WTC11 (cell line): ENCODE measurements around the gene MORF4L2. TPM values are rescaled to one million over a fixed set of nuclear protein-coding genes. Genes with fewer than 3 reads are reported as not detected.

Experiments
- total RNA-seq: library from RNA; stranded (reverse); gene quantifications from 3 replicates; pipeline ENCODE4 v1.2.3, GENCODE V29; 2021

The MORF4L2 gene
- total RNA-seq, 1 experiment from 2014 or later: 355 TPM

Other genes starting within 250 kb of the MORF4L2 start
- 0.17 to 0.48 TPM (median 0.23 TPM) in 3 replicates for gene RAB40A, start 167.2 kb downstream of the MORF4L2 start, total RNA-seq
- 46.4 to 55.0 TPM (median 50.6 TPM) in 3 replicates for gene TCEAL4, start 101.2 kb downstream of the MORF4L2 start, total RNA-seq
- gene TCEAL3, start 78.7 kb downstream of the MORF4L2 start, total RNA-seq: 9.3 to 14.1 TPM (median 11.7 TPM) in 3 replicates
- gene TCEAL1, start 57.7 kb downstream of the MORF4L2 start, total RNA-seq: 4.6 to 4.9 TPM (median 4.7 TPM) in 3 replicates
- 0.24 to 0.34 TPM (median 0.27 TPM) in 3 replicates for gene TMEM31, start 24.2 kb upstream of the MORF4L2 start, total RNA-seq
- gene PLP1, start 90.1 kb upstream of the MORF4L2 start, total RNA-seq: 29.2 to 31.3 TPM (median 29.5 TPM) in 3 replicates
- gene RAB9B, start 145.6 kb upstream of the MORF4L2 start, total RNA-seq: 0.22 to 0.44 TPM (median 0.25 TPM) in 3 replicates